Measurements from ENCODE around the gene AADACL4.

DNA sequence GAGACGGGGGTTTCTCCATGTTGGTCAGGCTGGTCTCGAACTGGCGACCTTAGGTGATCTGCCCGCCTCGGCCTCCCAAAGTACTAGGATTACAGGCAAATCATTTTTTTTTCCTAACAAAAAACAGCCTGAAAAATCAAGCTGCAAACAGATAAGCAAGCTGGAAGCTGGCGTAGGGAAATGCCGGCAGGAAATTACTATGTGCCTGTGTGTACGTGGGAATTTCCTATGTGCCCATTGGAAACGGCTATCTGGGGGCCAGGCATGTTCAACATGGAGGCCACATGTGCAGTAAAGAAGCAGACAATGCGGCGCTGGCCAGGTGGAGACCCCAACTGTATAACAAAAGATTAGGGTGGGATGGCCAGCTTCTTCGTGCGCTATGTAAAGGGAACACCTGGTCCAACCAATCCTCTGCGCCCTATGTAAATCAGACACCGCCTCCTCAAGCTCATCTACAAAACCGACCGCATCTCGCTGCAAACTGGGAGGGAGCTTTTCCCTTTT lies 9.1 kb upstream of the AADACL4 start:
- no peak for TF ChIP-seq POLR2A (IDR thresholded peaks at IDR 0.05; ENCODE audit: low read length)
- TF ChIP-seq GATA1 (IDR thresholded peaks at IDR 0.05; ENCODE audit: low read depth, low read length) = no peak
